Kidney epithelial cell (primary cell): ENCODE data around the gene TNFRSF1B. TPM values are rescaled to one million over a fixed set of nuclear protein-coding genes. Genes with fewer than 3 reads are reported as not detected.

ENCODE experiments used
- DNase-seq: peaks from one replicate; pipeline ENCODE4 v3.0.0-alpha.2; 2010; ENCODE audit warnings: low read depth
- H3K27me3 ChIP-seq: 2 replicates; pipeline ENCODE4 v1.6.0; 2011; ENCODE audit warnings: low read length; ENCODE audit not compliant: control insufficient read depth, insufficient read depth
- H3K36me3 ChIP-seq: 2 replicates; pipeline ENCODE4 v1.5.1; 2011; ENCODE audit warnings: low read length; ENCODE audit not compliant: control insufficient read depth, insufficient read depth
- H3K4me3 ChIP-seq: 2 replicates; pipeline ENCODE4 v1.5.1; 2011; ENCODE audit warnings: low read depth, mild to moderate bottlenecking, control low read depth, low read length
- total RNA-seq: library from RNA; depleted of rRNA; stranded (reverse); fragments of >200 nt; gene quantifications from 2 replicates; pipeline ENCODE4 v1.2.3, GENCODE V29; 2015
- TF ChIP-seq, protein P1 (sequence below): IDR thresholded peaks from 2 replicates; pipeline ENCODE4 v1.5.1; 2011; ENCODE audit warnings: mild to moderate bottlenecking, moderate library complexity, low read length, control low read depth, inconsistent platforms; ENCODE audit not compliant: insufficient read depth, poor library complexity, severe bottlenecking

The TNFRSF1B gene
- total RNA-seq, 1 donor from 2014 or later = 0.21 TPM

DNA sequence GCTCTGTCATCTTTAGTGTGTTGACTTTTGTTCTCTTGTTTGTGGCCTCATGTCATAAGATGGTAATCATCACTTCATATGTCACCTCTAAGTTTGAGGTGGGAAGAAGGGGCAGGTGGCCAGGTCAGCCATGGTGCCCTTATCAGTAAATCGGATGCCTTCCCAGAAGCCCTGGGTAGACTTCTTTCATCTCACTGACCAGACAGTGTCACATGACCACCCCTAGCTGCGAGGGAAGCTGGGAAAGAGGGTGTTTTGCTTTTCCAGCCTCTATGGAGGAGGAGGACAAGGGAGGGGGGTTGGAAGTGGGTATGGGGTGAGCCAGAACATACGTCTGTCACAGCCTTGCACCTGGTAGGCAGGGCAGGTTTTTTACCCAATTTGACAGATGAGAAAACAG is 28.6 kb downstream of the TNFRSF1B start:
- TF ChIP-seq, protein P1, sequence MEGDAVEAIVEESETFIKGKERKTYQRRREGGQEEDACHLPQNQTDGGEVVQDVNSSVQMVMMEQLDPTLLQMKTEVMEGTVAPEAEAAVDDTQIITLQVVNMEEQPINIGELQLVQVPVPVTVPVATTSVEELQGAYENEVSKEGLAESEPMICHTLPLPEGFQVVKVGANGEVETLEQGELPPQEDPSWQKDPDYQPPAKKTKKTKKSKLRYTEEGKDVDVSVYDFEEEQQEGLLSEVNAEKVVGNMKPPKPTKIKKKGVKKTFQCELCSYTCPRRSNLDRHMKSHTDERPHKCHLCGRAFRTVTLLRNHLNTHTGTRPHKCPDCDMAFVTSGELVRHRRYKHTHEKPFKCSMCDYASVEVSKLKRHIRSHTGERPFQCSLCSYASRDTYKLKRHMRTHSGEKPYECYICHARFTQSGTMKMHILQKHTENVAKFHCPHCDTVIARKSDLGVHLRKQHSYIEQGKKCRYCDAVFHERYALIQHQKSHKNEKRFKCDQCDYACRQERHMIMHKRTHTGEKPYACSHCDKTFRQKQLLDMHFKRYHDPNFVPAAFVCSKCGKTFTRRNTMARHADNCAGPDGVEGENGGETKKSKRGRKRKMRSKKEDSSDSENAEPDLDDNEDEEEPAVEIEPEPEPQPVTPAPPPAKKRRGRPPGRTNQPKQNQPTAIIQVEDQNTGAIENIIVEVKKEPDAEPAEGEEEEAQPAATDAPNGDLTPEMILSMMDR = no peak
- no peak overlapping the region for H3K4me3 ChIP-seq

DNA sequence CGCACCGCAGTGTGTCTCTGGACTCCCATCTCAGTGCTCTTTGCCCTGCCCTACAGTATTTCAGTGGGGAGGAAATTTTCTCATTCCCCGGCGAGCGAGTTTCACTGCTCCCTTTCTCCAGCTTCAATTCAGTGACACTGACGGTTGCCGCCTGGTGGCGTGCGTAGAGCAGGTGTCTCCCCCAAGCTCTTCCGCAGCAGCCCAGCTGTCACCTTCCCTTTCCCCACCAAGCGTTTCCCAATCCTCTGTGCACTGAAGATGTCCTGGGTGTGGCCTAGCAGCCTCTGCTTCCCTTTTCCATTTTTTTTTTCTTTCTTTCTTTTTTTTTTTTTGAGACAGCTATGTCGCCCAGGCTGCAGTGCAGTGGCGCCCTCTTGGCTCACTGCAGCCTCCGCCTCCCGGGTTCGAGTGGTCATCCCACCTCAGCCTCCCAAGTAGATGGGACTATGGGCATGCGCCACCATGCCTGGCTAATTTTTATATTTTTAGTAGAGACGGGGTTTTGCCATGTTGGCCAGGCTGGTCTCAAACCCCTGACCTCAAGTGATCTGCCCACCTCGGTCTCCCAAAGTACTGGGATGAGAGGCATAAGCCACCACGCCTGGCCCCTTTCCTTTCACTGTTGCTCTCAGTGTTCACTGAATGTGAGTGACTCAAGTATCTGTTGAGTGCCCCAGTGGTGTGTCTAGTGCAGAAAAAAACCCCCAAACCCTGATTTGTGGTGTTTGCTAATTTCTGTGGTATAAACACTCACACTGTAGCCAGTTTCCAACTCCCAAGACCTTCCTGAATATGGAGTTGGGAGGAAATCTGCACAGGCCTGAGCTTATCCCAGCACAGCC is 30.1 kb downstream of the TNFRSF1B start:
- TF ChIP-seq, protein P1 = no peak
- H3K4me3 ChIP-seq = no peak overlapping the region
- no peaks in the 10 kb centered on the region for H3K36me3 ChIP-seq
- H3K27me3 ChIP-seq = peaks cover 26% of the 10 kb centered on the region
- no peak for DNase-seq

More for the DNA sequence above, 28.6 kb downstream of the TNFRSF1B start:
- Histone ChIP-seq H3K36me3 (no peaks in the 10 kb centered on the region), H3K27me3 (peaks cover 38% of the 10 kb centered on the region)
- no peak for DNase-seq

DNA sequence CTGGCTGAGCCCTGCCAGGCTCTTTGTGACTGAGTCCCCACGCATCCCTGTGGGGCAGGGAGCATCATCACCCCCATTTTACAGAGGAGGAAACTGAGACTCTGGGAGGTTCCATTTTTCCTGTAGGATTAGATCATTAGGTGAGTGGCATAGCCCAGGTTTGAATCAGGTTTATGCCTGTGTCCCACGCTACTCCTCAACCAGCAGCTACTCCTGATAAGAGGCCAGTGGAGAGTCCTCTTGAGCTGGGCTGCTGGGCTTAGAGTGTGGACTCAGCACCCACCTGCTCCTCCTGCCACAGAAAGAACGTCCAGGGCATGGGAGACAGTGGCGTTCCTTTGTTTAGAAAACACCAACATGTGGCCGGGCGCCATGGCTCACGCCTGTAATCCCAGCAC is 30.7 kb downstream of the TNFRSF1B start:
- H3K4me3 ChIP-seq = no peak overlapping the region
- no peak for DNase-seq
- peaks cover 22% of the 10 kb centered on the region for H3K27me3 ChIP-seq
- TF ChIP-seq, protein P1 = no peak
- no peaks in the 10 kb centered on the region for H3K36me3 ChIP-seq

DNA sequence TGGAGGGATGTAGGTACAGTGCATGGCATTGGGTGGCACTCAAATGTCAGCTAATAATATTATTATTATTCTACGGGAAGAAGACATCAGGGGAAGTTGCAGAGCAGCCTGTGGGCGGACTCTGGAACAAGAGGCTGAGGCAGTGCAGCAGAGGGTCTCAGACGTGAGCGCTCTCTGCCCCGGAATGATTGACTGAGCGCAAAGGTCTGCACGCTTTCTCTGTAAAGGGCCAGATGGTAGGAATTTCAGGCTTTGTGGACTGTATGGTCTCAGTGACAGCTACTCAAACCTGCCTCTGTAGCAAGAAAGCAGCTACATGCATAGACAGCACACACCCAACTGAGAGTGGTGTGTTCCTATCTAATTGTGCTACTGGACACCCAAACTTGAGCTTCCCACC is 33.4 kb downstream of the TNFRSF1B start:
- Histone ChIP-seq H3K36me3 (no peaks in the 10 kb centered on the region), H3K4me3 (no peak overlapping the region), H3K27me3 (peaks cover 22% of the 10 kb centered on the region)
- no peak for DNase-seq
- TF ChIP-seq, protein P1 = no peak

DNA sequence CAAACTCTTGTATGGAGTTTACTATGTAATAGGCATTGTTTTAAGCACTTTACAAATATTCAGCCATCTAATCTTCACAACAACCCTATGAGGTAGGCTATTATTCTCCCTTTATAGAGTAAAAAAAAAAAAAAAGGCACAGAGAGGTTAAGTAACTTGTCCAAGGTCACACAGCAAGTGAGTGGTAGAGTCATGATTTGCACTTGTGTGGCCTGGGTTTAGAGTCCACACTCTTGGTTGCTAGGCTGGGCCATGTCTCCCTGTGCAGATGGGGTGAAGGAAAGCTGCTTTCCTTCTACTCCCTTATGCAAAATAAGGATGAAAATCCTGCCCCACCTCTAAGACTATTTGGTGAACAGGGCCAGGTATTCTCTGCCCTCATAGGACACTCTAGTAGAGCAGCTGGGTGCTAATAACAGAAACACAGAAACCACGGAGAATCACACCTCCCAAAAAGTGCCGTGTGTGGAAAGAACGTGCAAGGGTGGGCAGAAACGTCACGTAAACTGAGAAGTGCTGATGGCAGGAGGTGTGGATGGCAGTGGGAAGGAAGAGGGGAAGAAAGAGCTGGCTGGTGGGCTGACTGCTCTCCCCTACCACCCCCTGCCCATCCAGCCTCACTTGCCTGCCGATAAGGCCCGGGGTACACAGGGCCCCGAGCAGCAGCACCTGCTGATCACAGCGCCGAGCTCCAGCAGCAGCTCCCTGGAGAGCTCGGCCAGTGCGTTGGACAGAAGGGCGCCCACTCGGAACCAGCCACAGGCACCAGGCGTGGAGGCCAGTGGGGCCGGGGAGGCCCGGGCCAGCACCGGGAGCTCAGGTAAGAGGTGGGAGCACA is 34.8 kb downstream of the TNFRSF1B start:
- H3K27me3 ChIP-seq = peaks cover 19% of the 10 kb centered on the region
- no peaks in the 10 kb centered on the region for H3K36me3 ChIP-seq
- no peak overlapping the region for H3K4me3 ChIP-seq
- TF ChIP-seq, protein P1 = no peak
- no peak for DNase-seq
